GM21367 (cell line): ENCODE data around the gene CDH7.

Source experiments
- ATAC-seq: cut with Tn5 transposase; IDR thresholded peaks from one replicate; pipeline ENCODE4 v1.9.1; 2021; ENCODE audit not compliant: unreplicated experiment

Gene CDH7

GRCh38 chr18:65750389-65751154, at the start of gene CDH7:
CDH7 (plus strand) TSS chr18:65751012; CDS start chr18:65762843, 11,831 bp downstream.
- ATAC-seq = no peak

GRCh38 chr18:65704046-65704445, 46.8 kb upstream of the CDH7 start:
- no peak for ATAC-seq

GRCh38 chr18:65706646-65707045, 44.2 kb upstream of the CDH7 start:
- no peak for ATAC-seq

GRCh38 chr18:65711493-65711892, 39.3 kb upstream of the CDH7 start:
- ATAC-seq = no peak

DNA sequence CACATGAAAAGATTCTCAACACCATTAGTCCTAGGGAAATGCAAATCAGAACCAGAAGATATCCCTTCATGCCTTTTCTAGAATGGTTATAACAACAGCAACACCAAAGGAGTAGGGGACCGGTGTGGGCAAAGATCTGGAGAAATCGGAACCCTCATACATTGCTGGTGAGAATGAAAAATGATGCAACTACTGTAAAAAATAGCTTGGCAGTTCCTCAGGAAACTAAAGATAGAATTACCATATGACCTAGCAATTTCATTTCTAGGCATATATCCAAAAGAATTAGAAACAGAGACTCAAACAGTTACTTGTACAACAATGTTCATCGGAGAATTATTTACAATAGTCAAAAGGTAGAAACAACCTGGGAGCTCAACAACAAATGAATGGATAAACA, 29.2 kb upstream of the CDH7 start:
- ATAC-seq = no peak

DNA sequence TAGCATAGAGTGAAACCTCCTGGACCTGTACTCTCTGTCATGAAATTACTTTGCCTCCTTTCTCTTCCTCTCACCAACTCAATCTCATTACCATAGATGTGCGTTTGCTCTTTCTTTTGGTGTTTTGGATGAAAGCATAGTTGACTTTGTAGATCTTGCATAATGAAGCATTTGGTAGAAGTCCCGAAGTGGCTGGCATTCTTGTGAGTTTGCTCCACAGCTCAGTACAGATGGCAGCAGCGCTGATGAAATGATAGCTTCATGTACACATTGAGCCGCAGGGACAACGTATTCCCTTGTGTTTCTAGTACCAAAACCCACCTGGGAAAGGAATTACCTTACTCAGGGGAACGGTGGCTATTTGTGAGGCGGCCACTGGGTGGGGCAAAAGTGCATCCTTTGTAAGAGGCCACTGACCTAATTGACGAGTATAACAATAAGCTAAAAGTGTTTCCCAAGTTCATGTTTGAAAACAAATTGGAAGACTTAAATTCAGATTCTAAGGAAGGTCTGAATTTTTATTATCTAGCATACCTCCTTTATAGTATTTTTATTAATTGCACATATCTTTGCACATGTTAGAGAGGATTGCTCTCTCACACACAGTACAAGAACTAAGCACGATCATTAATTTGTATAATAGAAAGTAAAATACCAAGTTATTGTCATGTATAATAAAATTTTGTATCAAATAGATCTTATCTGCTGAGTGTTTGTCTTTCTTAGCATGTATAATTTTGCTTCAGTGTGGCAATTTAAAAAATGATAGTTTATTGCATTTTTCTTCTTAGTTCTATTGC, 25.4 kb upstream of the CDH7 start:
- no peak for ATAC-seq

- no peak for ATAC-seq
These were observed 15.7 kb upstream of the CDH7 start for GRCh38 chr18:65735155-65735554.

- no peak for ATAC-seq
These were observed 13.3 kb upstream of the CDH7 start for GRCh38 chr18:65737471-65737955.

DNA sequence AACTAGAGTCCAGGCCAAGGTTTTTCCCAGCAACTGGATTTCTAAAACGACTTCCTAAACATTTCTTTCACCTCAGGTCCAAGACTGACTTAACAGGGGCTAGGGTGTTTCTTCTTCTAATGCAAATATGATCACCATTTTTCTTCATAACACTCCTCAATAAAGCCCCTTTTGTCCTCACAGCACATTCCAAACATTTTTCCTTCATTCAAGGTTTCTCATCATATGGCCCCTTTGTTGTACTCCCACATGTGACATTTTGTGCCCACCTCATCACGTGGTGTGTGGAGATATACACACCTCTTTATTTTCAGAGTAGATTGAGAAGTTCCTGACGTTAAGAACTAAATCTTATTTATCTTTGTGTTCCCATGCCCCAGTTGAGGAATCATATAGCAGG, 3.9 kb upstream of the CDH7 start:
- no peak for ATAC-seq

GRCh38 chr18:65748321-65748720, 2.5 kb upstream of the CDH7 start:
- no peak for ATAC-seq

GRCh38 chr18:65749841-65750240, 971 bp upstream of the CDH7 start:
- ATAC-seq = no peak

DNA sequence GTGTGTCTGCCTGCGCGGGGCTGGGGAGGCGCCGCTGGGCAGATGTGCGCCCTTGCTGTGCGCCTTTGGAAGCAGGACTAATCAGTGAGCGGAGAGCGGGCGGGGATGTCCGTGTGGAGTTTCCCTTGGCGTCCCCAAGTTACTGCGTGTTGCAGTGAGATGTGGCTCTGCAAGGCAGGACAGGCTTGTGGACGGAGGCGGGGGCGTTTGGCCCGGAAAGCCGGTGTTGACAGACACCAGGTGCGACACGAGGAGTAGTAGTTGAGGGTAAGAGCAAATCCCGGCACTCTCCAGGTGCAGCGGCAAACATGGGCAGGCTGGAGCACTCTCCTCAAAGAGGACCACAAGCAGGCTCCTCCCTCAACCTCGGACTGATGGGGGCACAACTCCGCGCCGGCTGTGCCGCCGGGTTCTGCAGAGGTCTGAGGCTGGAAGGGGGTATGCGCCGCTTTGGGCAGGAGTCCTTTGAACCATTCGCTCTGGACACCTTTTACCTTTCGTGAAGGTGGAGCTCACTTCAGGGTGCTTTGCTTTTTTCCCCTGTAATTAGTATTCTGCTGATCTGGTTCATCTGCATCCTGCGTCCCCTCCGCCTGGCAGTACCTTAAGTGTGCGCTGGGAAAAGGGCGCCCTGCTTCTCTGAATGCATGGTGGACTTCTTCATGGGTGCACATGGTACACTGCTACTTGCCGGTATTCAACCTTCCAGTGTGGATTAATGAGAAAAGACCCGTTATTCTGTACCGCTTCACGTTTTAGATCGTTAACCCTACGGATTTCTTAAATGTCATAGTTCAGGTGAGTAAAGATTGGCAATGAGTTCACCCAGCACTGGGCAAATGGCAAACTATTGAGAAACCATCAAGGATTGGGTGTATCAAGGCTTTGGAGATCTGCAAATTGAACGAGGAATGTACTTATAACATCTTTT, 608 bp downstream of the CDH7 start:
- ATAC-seq = no peak

DNA sequence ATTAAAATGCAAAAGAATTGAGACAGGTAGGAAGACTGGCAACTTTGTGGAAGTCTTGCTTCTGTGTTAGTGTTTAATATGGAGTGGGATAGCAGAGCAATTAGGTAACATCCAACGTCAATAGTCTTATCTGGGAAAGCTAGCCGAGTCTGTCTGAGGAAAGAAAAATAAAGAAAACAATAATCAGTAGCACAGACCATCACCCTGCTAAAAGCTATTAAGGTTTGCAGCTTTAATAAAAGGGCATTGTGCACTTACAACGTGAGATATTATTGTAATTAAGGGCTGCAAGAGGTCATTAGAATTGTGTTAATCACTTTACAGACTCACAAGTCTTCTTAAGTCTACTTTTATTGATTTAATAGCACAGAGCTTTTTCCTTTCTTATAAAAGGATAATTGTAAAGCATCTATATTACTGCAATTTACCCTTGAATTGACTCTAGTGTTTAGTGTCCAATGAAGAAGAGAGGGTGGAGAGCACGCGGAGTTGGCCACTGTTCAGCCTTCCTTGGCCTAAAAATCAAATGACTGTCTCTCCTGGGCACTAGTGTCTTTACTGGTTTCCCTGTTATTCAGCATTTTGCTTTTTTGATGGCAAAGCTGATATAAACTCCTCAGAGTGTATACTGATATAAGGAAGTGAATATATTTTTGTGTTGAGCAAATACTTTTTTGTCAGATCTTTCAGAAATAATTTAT, 2.0 kb downstream of the CDH7 start:
- no peak for ATAC-seq

GRCh38 chr18:65753520-65753919, 2.7 kb downstream of the CDH7 start:
- no peak for ATAC-seq

GRCh38 chr18:65754121-65754520, 3.3 kb downstream of the CDH7 start:
- ATAC-seq = no peak

DNA sequence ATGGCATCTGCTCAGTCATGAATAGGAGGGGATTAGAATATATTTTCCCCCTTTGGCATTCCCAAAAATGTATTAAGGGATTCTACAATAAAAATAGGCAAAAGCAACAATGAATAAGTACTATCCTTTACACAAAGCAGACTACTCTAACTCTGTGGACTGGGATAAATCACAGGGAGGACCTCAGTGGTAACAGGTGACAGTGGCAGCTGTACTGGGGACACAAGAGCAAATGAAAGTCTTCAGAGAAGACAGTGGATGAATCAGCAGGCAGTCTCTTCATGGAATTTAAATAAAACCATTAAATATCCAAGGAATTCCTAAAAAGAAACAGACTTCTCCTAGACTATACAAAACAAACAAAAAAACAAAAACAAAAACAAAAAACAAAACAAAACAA, 4.8 kb downstream of the CDH7 start:
- no peak for ATAC-seq

GRCh38 chr18:65760457-65760856, 9.6 kb downstream of the CDH7 start:
- no peak for ATAC-seq

DNA sequence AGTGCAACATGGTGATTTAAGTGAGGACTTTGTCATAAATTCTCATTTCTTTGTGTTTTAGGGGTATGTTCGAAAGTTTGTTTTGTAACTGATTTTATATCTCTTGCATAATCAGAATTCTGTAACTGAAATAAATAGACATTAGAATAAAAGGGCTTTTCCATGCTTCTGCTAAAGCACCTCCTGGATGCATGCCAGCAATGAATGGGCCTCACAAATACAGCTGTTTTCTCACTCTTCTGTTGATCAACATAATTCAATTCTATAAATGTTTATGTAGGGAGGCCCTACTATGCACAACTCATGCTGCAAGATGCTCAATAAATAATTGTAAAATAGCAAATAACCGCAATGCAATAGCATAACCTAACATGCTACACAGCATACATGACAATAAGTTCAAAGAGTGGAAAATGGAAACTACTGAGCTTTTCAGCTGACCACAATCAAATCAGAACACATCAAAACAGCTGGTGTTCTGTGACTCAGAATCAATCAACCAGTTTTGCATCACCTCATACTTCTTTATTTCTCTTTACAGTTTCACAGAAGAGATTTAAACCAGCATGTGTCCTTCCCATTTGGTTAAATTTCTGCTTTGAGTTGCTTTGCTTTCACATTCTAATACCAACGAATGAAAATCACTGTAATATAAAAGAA, 11.0 kb downstream of the CDH7 start:
- ATAC-seq = no peak

DNA sequence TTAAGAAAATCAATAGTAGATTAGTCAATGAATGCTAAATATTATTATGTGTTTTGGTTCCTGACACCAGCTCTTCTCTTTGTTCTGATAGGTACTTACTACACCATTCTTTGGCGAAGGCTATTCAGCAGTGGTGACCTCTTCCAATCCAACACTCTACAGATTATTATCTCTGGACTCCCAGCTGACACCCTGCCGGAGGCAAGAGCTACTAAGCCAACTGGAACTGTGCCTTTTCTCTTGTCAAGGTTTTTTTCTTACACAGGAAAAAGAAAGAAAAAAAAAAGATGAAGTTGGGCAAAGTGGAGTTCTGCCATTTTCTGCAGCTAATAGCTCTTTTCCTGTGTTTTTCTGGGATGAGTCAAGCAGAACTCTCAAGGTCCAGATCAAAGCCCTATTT, 11.7 kb downstream of the CDH7 start:
- ATAC-seq = no peak

GRCh38 chr18:65767406-65767805, 16.6 kb downstream of the CDH7 start:
- no peak for ATAC-seq
